Globus pallidus (tissue), 1 donor: ENCODE measurements around the gene AOPEP.

Experiments
- DNase-seq: peaks from one replicate; pipeline ENCODE4 v3.0.0-alpha.2; 2015; ENCODE audit warnings: low spot score

The AOPEP gene

DNA sequence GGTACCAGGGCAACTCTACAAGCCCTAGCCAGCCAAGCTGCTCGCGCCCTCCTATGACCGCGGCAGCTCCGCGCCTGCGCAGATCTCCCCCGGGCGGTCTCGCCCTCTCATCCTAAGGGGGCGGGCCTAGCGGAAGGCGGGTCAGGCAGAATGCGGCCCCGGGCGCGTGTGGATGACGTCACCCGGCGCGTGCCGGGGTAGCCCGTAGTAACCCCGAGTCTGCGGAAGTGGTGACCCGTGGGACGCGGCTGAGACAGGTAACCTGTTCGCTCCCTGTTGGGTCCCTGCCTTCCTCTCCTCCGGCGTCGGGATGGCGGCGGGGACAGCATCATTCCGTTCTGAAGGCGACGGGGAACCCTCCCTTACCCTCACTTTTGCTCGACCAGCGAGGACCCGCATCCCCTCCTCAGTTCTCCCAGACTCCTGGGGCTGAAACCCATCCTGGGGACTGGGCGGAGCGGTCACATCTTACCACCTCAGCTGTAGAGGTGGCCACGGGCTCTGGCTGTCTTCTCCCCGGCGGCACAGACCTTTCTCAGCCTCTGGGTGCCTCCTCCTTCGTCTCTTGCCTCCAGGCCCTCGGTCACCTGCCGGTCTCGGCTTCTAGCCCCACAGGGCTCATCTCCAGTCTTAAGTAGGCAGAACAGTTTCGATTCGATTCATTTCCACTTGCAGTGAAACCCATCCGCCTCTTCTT, at the start of gene AOPEP:
AOPEP (plus strand) TSS at position 205 of the 697 bp plus-strand sequence. CDS start 33,085 bp downstream, outside the sequence.
- DNase-seq, result peak; percentile 94

DNA sequence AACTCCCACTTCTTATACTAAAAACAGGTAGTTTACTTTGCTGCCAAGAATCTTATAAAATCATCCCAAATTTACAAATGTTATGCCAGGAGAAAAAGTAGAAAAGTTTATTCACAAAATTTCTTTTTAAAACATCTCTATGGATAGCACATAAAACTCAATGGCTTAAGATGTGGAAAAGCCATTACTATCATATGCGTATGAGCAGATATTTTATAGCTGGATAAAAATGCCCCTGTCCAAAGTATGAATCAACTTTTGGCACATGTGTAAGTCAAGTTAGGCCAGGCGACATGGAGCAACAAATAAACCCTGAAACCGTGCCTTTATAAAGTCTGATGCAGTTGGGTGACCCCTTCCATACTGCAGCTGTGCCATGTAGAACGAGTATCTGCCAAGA, 48.6 kb upstream of the AOPEP start:
- DNase-seq, result no peak

DNA sequence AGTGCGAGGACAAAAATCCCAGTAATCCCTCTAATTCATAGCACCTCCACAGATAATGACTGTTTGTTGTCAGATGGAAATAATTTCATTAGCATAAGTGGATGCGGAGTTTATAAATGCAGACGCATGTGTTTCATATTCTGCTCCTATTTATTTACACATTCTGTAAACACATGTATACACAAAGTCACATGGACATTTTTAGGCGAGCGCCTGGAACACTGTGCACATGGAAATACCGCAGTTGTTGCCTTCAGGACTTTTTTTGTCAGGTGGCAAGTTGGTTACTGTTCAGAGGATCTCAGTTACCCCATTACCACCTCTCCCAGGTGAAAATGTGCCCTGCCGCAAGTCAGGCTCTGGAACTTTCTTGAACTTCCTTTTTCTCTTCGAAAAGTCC, 46.9 kb upstream of the AOPEP start:
- no peak for DNase-seq

DNA sequence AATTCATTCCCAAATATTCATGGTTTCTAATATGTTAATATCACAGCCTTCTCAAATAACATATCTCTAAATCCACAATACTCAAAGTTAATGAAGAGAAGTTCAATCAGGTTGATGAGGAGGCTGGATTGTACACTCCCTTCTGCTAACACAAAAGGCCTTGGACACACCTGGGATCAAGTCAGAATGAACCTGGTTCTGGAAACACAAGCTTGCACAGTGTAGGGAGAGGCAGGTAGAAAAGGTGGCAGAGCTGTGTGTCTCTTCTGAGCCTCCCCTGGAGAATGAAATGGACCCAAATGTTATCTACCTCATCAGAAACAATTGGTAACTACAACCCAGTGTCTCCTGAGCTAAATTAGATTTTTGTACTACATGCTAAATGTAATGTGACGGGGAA, 46.5 kb upstream of the AOPEP start:
- no peak for DNase-seq

DNA sequence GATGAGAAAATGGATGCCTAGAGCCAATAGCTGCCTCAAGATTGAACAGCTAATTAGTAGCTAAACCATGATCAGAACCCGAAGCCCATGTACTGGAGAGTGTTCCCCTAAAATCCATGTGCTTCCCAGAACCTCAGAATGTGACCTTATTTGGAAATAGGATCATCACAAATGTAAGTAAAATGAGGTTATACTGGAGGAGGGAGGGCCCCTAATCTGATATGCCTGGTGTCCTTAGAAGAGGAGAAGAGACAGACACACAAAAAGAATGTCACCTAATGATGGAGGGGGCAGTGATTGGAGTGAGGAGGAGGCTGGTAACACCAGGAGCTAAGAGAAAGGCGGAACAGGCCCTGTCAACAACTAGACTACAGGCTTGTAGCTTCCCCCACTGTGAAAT, 45.9 kb upstream of the AOPEP start:
- DNase-seq, result no peak

GRCh38 chr9:94681508-94681907, 45.0 kb upstream of the AOPEP start:
- peak; percentile 84 for DNase-seq

DNA sequence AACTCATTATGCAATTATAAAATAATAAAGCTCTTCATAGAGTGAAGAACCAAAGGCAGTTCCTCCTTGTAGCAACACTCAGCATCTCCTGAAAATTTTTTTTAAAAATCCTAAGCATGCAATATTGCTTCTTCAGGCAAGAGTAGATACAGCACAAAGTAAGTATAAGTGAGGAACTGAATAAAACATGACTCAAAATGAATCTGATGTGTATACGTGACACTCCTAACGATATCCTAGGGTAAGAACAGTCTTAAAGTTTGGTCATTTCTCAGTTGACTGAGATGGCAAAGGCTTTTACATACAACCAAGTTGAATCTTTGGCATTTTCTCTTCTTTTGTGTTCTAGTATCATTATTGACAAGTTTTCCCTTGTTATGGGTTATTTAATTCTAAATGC, 41.1 kb upstream of the AOPEP start:
- DNase-seq, result no peak

DNA sequence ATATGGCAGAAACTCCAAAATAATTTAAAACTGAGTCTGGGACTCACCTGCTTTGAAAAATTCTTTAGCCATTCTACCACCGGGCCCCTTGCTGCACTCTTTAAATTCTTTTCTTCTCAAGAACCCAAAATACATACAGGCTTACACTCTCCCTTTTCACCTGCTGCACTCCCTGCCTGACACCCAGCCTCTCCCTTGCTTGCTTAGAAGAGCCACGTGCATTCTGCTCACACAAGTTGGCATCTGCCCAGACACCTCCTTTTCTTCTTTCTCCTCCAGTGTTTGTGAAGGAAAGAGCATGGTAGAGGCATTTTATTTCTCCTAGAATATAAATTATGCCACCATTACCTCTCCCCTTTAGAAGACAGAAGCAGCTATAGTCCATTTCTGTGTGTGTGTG, 39.0 kb upstream of the AOPEP start:
- no peak for DNase-seq

- DNase-seq, result no peak
Measured at GRCh38 chr9:94690344-94690743, 36.2 kb upstream of the AOPEP start.

- no peak for DNase-seq
Measured at GRCh38 chr9:94692601-94693000, 33.9 kb upstream of the AOPEP start.

DNA sequence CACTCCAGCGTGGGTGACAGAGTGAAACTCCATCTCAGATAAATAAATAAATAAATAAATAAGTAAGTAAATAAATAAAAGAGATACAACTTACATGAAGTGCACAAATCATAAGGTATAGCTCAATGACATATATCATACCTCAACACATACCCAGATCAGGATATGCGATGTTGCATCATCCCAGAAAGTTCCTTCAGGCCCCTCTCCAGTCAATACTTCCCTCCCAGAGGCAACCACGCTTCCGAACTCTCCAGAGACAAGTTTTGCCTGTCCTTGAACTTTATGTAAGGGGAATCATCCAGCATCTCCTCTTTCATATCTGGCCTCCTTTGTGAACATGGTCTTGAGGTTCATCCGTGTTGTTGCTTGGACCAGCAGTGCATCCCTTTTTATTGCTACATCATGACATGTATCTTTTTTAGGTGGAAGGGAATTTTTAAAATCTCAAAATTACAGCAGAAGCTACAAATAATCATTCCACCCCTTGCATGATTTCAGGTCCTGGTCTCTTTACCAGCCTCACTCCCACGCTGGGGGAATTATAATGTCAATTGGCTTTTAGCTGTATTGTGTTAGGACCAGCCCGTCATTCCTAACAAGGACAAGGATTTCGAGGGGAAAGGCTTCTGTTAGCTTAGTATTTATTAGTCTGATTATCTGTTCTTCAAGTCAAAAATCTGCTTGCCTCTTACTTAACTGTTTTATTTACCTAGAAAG, 32.9 kb upstream of the AOPEP start:
- no peak for DNase-seq

DNA sequence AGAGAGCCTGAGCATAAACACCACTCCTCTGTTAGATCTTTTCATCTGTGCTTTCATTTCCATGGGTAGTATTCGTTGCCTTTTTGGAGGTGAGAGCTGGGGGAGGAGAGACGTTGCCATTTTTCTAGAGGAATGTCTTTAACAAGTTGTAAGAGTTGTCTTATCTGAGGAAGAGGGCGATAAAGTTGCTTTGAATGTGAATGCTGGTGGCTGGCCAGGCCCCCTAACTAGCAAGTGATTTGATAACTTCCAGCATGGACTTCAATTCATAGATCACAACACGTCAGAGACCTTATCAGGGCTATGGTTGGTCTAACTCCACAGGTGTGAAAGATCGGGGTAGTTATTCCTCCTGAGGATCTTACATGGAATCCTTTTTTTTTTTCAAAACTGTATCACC, 30.0 kb upstream of the AOPEP start:
- no peak for DNase-seq

DNA sequence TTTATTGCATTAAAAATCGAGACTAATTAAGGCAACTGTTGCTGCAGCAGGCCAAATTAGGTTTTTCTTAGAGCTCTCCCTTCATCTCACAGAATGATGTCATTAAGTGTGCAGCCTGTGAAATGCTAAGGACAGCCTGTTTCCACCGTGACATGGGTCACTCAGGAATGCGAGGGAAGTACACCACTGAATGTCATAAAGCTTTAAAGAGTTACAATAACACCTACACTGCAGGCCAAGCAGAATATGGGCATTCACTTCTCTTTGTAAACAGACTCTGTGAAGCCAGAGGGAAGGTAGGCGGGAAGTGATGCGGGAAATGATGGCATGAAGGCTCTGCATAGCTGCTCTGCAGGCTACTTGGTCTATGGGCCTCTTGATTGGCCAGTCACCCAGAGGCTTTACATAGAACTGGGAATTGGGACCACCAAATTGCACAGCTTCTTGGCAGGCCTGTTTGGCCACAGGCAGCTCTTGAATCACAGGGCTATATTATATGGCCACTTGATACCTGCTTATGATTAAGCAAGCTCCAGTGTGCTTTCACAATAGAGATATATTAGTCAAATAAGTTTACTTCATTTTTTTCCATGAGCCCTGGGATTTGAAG, 28.4 kb upstream of the AOPEP start:
- DNase-seq, result no peak

DNA sequence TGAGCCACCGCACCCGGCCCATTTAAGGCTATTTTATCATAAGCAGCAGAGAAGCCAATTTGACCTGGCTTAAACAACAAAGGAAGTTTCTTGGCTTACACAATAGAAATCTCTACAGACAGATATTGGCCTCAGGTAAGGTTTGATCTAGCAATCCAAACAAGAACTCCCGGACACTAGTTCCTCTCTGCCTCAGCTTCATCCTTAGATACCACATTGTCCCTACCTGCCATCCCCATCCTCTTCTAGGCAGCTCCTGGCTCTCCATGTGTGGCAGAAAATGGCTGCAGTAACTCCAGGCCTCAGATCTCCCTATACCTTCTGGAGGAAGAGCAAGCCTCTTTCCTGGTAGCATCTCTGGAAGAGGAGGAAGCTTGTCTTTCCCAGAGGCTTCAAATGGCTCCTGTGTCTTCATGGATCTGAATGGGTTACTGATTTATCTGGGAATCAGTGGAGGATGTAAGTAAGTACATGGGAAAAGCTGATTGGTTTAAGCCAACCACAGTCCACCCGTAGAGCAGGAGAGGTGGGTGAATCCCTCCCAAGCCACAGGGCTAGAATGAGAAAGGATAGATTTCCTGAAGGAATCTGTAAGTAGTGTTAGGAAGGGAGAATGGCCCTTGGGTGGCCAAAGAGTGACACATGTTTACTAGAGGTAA, 26.7 kb upstream of the AOPEP start:
- no peak for DNase-seq

DNA sequence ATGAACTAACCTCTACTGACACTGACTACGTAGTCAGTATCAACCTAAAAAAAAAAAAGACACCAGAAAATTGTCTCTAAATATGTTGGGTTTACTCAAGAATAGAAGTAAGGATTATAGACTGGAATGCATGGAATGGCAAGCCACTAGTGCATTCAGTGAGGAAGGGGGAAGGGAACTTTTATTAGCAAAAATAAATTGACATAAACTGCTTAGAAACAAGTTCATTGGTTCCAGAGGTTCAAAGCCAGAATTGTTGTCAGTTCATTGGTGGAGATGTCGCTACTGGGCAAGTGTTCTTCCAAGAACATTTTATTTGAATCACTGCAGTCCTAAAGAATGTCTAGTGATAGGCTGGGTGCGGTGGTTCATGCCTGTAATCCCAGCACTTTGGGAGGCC, 26.1 kb upstream of the AOPEP start:
- DNase-seq, result no peak

DNA sequence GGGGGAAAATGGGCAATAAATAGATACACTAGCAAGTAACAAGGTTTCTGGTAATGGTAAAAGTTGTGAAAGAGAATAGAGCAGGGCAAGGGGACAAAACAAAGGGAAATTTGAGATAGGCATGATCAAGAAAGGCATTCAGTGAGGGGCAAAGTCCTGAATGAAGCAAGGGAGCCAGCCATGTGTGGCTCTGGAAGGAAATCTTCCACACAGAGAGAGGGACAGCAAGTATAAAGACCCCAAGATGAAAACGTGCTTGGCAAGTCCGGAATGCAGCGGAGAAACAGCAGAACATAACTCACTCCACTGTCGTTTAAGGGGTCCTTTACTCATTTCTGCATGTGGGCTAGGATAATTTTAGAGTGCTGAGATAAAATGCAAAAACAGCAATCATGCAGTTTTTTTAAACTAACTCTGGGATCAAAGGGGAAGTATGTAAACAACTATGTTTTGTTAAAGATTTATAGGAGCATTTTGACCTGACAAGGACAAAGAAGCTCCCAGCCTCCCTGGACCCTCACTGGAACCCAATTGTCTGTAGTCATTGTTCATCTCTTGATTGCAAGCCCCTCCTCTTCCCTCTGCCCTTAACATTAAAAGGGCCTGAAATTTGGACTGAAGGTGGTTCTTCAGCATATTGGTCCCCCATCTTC, 22.9 kb upstream of the AOPEP start:
- DNase-seq, result no peak

DNA sequence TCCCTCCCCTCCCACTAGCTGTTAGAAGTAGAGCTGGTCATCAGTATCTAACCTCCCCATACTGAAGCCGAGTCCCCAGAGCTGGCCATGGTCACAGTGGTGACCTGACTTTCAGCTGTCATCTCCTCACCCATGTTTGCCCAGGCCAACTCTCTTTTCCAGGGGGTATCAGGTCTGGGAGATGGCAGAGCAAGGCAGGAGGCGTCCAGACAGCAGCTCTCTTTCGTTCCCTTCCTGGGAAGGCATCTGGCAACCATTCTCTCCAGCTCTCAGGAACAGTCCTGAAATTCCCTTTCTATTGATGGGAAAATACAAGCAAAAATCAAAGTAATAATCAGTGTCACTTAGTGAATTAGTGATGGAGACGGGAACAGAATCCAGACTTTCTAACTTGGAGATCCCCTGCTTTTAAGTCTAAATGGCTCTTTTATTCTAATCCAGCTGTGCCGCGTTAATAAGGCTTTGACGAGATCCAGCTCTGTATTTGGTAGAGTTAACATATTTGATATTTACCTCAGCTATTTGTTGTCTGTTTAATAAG, 21.3 kb upstream of the AOPEP start:
- peak; percentile 22 for DNase-seq

- no peak for DNase-seq
Measured at GRCh38 chr9:94706922-94707321, 19.6 kb upstream of the AOPEP start.

- DNase-seq, result no peak
Measured at GRCh38 chr9:94713436-94714215, 12.9 kb upstream of the AOPEP start.

DNA sequence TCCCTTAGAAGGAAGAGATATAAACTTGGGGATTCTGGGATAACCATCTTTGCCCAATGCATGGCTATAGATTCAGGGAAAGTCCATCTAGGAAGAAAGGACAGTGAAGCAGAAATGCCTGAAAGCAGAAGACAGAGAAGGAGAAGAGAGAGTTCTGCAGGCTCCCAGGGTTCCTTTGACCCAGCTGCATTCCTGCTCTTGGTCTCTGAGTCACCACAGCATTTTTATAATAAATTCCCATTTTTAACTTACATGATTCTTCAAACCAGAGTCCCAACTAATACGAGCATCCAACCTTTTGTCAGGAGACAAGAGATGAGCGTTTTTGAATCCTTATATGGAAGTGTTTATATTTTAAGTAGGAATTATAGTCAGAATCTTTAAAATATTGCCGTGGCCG, 12.0 kb upstream of the AOPEP start:
- DNase-seq, result no peak

- no peak for DNase-seq
Measured at GRCh38 chr9:94717761-94718160, 8.7 kb upstream of the AOPEP start.
